C4-2B (cell line): ENCODE data around the gene CALHM1.

ENCODE experiments used
- CTCF ChIP-seq: fragments of 450-650 bp; conservative IDR thresholded peaks from 2 replicates; pipeline ENCODE4 v1.5.1; 2017; ENCODE audit warnings: mild to moderate bottlenecking
- ZFX ChIP-seq: fragments of 450-650 bp; IDR thresholded peaks from 2 replicates; pipeline ENCODE4 v1.6.1; 2017

DNA sequence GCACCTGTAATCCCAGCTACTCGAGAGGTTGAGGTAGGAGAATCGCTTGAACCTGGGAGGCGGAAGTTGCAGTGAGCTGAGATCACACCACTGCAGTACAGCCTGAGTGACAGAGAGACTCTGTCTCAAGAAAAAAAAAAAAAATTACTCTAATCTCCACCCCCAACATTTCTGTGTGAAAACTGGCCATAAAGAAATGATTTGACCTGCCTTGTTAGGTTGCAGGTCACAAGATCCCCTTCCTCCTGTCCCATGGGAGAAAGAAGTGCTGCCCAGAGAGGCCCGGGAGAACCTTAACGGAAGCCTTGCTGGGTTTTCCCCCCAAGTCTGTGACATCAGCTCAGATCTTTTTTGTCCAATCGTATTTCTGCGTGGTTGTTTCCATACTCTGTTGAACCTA lies 8.7 kb upstream of the CALHM1 start:
- no peak for TF ChIP-seq CTCF
- TF ChIP-seq ZFX: no peak
